Measurements from ENCODE around the gene RRAGA. TPM values are rescaled to one million over a fixed set of nuclear protein-coding genes. Genes with fewer than 3 reads are reported as not detected.

RRAGA gene
- total RNA-seq, 1 experiment from 2014 or later, result 56.4 TPM

GRCh38 chr9:19023078-19023477 lies 26.1 kb upstream of the RRAGA start:
- H4K5ac ChIP-seq (ENCODE audit: insufficient read length, low read depth, low read length), result no peak overlapping the region
- Mint-ChIP-seq H3K9me3 (no peaks in the 10 kb centered on the region), H3K27me3 (ENCODE audit: low read depth) (peaks cover 3% of the 10 kb centered on the region), H3K36me3 (ENCODE audit: insufficient read depth in 1 of 3, low read depth in 3 of 3) (no peaks in the 10 kb centered on the region), H3K4me3 (no peak overlapping the region), H3K4me1 (no peaks in the 10 kb centered on the region), H3K27ac (no peak overlapping the region)
- no peak overlapping the region for H4K8ac ChIP-seq (replicated peaks; ENCODE audit: insufficient read length, low read depth, low read length)
- H2BK15ac ChIP-seq (ENCODE audit: low read depth, low read length), result no peak overlapping the region
- H2BK120ac ChIP-seq (ENCODE audit: low read depth, low read length, poor library complexity, severe bottlenecking), result no peak overlapping the region
- H2AK5ac ChIP-seq (ENCODE audit: insufficient read length, low read length), result no peak overlapping the region
- H3K9me3 ChIP-seq (ENCODE audit: control insufficient read depth, low read depth, low read length), result no peaks in the 10 kb centered on the region
- H3K56ac ChIP-seq (ENCODE audit: insufficient read length, low read depth, low read length), result no peak overlapping the region
- H3K27me3 ChIP-seq (ENCODE audit: insufficient read depth, low read length), result no peaks in the 10 kb centered on the region
- H3K23ac ChIP-seq (ENCODE audit: insufficient read length, low read depth, low read length), result no peak overlapping the region
- no peaks in the 10 kb centered on the region for H3K23me2 ChIP-seq (ENCODE audit: insufficient read length, low read depth, low read length, poor library complexity, severe bottlenecking)
- H3K4me1 ChIP-seq (ENCODE audit: insufficient read depth, low read length), result no peaks in the 10 kb centered on the region
- no peak overlapping the region for H3K27ac ChIP-seq (ENCODE audit: insufficient read length, low read depth, low read length)
- no peaks in the 10 kb centered on the region for H3K79me2 ChIP-seq (ENCODE audit: insufficient read depth, low read length)
- H2BK12ac ChIP-seq (ENCODE audit: insufficient read length, low read depth, low read length), result no peak overlapping the region
- no peak overlapping the region for H2BK20ac ChIP-seq (ENCODE audit: low read depth, low read length, poor library complexity, severe bottlenecking)
- no peak overlapping the region for H3T11ph ChIP-seq (ENCODE audit: low read length)
- no peak overlapping the region for H2BK5ac ChIP-seq (ENCODE audit: insufficient read length, low read length)
- H2AFZ ChIP-seq (ENCODE audit: low read length), result no peak overlapping the region
- H3K4me2 ChIP-seq (ENCODE audit: insufficient read depth, insufficient read length, low read length), result no peak overlapping the region
- no peak overlapping the region for H3K9ac ChIP-seq (ENCODE audit: extremely low read depth, insufficient read length, low read length)
- TF ChIP-seq CTCF (conservative IDR thresholded peaks at IDR 0.05), result no peak
- no peak for DNase-seq
- no peaks in the 10 kb centered on the region for H4K20me1 ChIP-seq (ENCODE audit: control insufficient read depth, insufficient read depth, insufficient read length)
- H3K14ac ChIP-seq (ENCODE audit: insufficient read depth, low read length), result no peak overlapping the region
- WGBS (ENCODE audit: extremely low coverage, insufficient read length, low lambda C conversion rate), result no CpG with 5 or more reads among the region's 5 CpGs
- no peaks in the 10 kb centered on the region for H3K79me1 ChIP-seq (ENCODE audit: insufficient read depth, low read depth, low read length, poor library complexity, severe bottlenecking)
- H3K18ac ChIP-seq (ENCODE audit: insufficient read length, low read depth, low read length), result no peak overlapping the region
- no peak overlapping the region for H4K91ac ChIP-seq (ENCODE audit: insufficient read length, low read depth, low read length)
- H3K4ac ChIP-seq (ENCODE audit: low read depth, low read length), result no peak overlapping the region

Data from H9 (cell line).